ENCODE measurements around the gene PSMD3. TPM values are rescaled to one million over a fixed set of nuclear protein-coding genes. Genes with fewer than 3 reads are reported as not detected.

PSMD3 gene
- polyA plus RNA-seq, 3 donors, result 112 to 125 (median 121) TPM

- DNase-seq, result peak; percentile 94
These were observed 27.7 kb upstream of the PSMD3 start for GRCh38 chr17:39952680-39953470.

- DNase-seq, result no peak
These were observed 27.1 kb upstream of the PSMD3 start for GRCh38 chr17:39953471-39953888.

GRCh38 chr17:39954876-39955275 is 25.7 kb upstream of the PSMD3 start:
- no peak for DNase-seq

- no peak for DNase-seq
These were observed 24.8 kb upstream of the PSMD3 start for GRCh38 chr17:39955726-39956225.

- DNase-seq, result no peak
These were observed 20.0 kb upstream of the PSMD3 start for GRCh38 chr17:39960524-39961041.

GRCh38 chr17:39962642-39963220 is 17.9 kb upstream of the PSMD3 start, which contains the start of gene GSDMA:
TSS of gene GSDMA (plus strand) at chr17:39963004. CDS start at chr17:39965688, 2,684 bp downstream.
- DNase-seq, result no peak

- DNase-seq, result no peak
These were observed 16.8 kb upstream of the PSMD3 start for GRCh38 chr17:39963829-39964228.

- no peak for DNase-seq
These were observed 15.4 kb upstream of the PSMD3 start for GRCh38 chr17:39965017-39965699.

- DNase-seq, result no peak
These were observed 13.8 kb upstream of the PSMD3 start for GRCh38 chr17:39966771-39967170.

- DNase-seq, result no peak
These were observed 11.8 kb upstream of the PSMD3 start for GRCh38 chr17:39968761-39969160.

- DNase-seq, result no peak
These were observed 11.2 kb upstream of the PSMD3 start for GRCh38 chr17:39969375-39969774.

GRCh38 chr17:39970157-39970692 is 10.4 kb upstream of the PSMD3 start:
- DNase-seq, result no peak

- no peak for DNase-seq
These were observed 9.5 kb upstream of the PSMD3 start for GRCh38 chr17:39971076-39971603.

GRCh38 chr17:39972271-39972670 is 8.3 kb upstream of the PSMD3 start:
- no peak for DNase-seq

GRCh38 chr17:39973496-39973895 is 7.1 kb upstream of the PSMD3 start:
- no peak for DNase-seq

- DNase-seq, result no peak
These were observed 6.2 kb upstream of the PSMD3 start for GRCh38 chr17:39974433-39974832.

- DNase-seq, result no peak
These were observed 4.8 kb upstream of the PSMD3 start for GRCh38 chr17:39975801-39976200.

GRCh38 chr17:39979016-39979670 is 1.5 kb upstream of the PSMD3 start:
- no peak for DNase-seq

- peak; percentile 48 for DNase-seq
These were observed 685 bp upstream of the PSMD3 start for GRCh38 chr17:39979893-39980350.

GRCh38 chr17:39981207-39981741 is 667 bp downstream of the PSMD3 start:
- DNase-seq, result peak; percentile 9

Data from renal pelvis (tissue), 4 donors.